C4-2B (cell line): ENCODE data around the gene WNT11.

Experiments used
- CTCF ChIP-seq: fragments of 450-650 bp; conservative IDR thresholded peaks from 2 replicates; pipeline ENCODE4 v1.5.1; 2017; ENCODE audit warnings: mild to moderate bottlenecking
- ZFX ChIP-seq: fragments of 450-650 bp; IDR thresholded peaks from 2 replicates; pipeline ENCODE4 v1.6.1; 2017

GRCh38 chr11:76215941-76216340 is 9.6 kb upstream of the WNT11 start:
- TF ChIP-seq CTCF (no peak), ZFX (no peak)
